T-helper 1 cell (primary cell): Measurements from ENCODE around the gene LRRTM4.

ENCODE experiments used
- DNase-seq, 5 donors: peaks; one replicate each; pipeline ENCODE4 v3.0.0-alpha.2; 2012 to 2020

LRRTM4 gene

DNA sequence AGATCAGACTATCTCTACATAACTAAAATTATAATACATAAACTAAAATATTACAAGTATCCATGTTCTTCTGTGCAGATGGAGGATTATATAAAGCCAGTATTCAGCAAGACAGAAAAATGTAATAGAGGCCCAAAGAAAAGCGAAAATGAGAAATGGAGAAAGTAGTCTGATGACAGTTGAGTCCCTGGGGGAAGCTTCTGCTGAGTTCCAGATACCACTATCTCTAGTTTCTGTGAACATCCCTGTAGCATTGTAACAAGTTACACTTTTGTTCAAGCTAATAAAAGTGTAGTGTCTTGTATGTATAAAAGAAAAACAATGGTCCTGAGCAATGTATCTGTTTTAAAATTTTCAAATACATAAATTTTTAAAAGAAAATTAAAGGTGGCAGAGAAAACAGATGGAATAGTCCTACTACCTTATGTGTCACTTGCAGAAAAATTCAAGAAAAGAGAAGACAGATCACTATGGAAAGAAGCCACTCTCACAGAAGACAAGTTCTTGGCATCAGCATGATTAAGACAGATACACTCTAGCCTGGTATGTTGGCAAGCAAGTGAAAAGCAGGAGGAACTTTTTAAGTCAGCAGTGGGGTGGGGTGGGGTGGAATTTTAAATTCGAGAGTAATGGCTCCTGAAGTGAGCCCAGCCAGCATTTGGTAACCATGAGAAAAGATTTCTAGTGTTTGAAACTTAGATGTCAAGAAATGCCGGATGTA, 541.9 kb downstream of the LRRTM4 start:
- DNase-seq = no peak

DNA sequence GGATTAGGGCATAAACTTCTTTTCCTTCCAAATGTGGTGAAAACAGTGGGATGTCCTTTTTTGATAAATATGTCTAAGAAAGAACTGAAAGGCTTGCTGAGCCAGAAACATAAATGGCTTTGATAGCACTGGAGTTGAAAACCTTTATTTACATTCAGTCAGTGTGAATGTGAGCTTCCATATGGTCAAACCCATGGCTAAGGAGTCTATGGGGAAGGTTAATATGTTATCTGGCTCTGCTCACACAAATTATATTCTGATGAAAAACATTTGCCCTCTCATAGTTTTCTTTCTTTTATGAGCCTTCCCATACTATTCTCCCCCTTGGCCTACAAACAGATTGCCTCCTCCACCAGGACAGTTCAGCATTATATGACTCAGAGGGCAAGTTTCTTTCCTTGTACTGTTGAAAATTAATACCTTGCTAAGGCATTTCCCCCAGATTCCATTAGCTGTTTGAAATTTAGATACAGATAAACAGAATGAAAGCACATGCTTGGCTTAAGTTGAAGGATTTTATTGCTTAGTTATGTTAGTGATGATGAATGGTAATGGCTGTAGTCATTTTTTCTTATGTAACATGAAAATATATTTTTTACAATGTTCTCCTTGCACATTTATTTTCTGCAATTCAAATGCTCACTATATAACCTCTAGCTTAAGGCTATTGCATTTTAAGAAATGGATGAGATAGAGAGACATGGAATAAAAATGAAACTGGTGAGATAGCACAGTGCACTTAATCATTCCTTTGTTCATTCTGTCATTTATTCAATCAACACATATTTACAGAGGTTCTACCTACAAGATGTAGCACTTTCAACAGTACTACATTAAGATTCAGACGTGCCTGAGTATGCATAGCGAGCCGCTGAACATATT, 544.1 kb downstream of the LRRTM4 start:
- DNase-seq = no peak

DNA sequence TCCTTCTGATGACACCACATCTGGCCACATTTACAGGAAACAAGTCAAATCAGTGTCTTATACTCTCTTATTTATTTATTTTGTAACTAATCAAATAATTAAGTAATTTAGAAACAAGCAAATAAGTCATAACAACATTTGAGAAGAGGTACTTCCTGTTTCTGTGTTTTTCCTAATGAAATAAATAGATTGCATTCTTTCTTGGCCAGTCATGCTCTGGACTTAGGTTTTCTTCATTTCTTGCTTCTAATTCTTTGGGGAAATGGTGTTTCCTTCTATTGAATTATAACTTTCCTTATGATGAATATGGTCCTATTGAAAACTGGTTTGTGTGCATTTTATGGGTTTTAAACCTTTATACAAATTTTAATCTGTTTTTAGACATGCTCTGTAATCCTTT, 546.4 kb downstream of the LRRTM4 start:
- no peak for DNase-seq

DNA sequence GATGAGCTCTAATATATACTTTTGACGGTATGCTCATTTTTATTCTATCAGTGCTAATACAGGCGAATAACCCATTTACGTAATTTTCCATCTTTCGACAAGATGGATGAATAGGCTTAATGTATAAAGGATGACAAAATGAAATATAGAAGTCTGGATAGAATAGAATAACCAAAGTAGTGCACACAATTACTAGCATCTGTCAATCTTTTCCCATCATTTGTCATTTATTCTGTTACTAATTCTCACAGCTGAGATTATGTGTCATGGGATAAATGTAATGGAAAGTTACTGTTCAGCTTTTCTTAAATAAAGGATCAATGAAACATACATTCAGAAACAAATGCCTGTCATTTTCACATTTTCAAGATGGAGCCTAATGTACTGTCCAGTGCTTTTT, 548.6 kb downstream of the LRRTM4 start:
- DNase-seq = no peak

DNA sequence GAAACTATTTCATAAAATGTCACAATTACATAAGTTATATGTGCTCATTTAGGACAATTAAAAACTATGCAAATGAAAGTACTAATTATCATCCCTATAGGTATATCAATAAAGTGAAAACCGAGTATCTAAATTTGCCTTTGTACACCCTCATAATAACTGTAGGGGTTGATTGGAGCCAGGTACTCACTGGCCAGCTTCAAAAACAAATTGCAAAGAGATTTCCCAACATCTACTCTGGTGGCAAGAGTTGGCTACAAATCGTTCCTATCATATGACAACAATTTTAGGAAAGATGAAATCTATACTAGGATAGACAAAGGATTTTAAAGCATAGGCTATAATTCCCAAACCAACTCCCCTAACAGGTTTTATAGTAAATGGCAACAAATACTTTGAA, 556.4 kb downstream of the LRRTM4 start:
- no peak for DNase-seq

DNA sequence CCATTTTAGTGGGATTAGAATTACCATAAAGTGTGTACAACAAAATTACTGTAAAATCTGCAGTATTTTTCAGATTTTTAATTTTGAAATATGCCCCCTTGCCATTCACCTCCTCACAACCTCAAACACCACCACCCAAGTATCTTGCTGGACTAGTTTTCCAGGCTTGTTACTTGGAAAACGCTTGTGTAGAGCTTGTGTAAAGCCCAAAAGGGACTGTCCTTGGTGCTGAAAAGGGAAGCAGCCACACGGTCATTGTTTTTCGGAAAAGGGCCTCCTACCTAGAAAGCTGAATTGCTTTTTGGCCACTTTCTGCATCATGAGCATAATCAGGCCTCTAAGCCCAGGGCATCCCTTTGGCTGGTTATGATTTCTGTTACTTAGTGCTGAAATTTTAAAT, 563.4 kb downstream of the LRRTM4 start:
- DNase-seq = no peak

DNA sequence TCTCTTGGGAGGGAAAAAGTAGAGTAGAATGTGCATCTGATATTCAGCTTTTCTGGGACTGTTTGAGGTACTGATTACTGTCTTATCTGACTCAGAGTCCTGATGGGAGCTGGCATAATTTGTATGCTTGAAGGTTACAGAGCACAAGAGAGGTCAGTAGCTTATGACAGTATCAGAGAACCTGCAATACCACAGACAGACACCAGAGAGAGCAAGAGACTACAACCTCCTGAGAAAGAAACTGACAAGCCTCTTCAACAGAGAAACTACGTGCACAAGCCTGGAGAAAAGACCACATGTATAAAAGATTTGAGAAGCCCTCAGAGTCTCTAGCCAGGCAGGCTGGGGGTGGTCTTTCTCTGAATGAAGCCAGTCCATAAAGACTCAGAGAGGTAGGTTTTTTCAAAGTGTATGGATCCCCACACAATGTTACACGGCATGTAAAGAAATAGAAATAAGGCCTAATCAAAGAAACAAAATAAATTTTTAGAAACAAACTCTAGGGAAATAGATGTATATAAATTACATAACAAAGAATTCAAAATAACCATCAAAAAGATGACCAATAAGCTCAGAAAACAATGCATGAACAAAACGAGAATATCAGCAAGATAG, 568.3 kb downstream of the LRRTM4 start:
- DNase-seq = no peak

DNA sequence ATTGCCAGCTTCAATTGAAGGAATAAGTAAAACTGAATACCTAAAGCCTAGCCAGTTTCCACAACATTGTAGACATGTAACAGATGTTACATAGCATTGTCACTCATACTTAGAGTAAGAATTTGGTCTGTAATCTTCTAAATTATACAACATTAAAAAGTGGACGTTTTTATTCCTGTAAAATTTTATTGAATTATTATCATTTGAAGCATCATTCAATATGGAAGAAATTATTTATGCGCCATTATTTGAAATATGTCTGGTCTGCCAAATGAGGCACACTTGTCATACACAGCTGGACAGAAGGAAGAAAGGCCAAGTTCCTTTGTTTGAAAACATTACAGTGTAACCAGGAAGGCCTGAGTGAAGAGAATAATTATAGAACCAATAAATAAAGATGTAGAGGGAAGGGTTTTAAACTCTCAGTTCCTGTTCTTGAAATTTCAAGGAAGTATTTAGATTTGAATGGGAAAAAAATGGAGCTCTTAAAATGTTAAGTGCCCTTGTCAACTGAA, 575.5 kb downstream of the LRRTM4 start:
- DNase-seq = no peak

DNA sequence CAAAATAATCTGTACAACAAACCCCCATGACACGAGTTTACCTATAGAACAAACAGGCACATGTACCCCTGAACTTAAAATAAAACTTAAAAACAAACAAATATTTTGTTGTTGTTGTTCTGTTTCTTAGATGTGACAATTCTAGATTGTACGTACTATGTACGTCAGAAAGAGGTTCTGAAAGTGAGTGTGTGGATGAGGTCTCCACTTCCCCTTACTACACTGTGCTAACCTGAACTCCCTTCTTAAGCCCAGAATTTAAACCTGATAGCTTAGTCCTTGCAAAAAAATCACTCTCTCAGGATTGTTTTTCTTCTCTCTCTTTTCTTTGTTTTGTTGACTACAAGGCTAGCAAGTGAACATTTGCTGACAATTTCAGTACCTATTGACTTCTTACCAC, 581.6 kb downstream of the LRRTM4 start:
- DNase-seq = no peak

DNA sequence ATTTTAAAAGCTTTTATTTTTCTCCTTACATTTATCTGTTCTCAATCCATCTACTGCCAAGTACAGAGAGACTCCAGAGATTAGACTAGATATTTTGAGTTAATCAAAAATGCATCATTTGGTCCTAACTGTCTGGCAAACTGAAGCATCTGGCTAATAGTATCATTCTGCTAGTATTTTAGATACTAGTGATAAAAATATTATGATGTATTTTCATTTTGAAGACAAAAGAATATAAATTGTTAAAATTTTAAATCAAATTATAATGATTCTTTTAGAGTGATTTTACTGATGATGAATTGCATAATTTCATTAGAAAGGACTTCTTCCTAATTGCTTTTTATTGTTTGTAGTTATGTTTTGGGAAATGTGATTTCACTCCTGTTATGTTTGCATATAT, 584.0 kb downstream of the LRRTM4 start:
- no peak for DNase-seq

DNA sequence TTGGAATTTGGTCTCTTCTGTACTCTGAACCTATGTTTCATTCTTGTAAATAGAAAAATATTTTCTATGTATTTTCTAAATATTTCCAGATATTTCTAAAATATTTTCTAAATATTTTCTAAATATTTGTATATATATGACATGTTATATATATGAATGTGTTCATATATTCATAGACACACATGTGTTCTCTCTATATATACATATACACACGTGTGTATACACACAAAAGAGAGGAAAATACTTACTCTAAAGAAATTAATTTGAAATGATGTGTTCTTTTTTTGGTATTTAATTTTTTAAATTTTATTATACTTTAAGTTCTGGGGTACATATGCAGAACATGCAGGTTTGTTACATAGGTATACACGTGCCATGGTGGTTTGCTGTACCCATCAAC, 589.6 kb downstream of the LRRTM4 start:
- DNase-seq = no peak

DNA sequence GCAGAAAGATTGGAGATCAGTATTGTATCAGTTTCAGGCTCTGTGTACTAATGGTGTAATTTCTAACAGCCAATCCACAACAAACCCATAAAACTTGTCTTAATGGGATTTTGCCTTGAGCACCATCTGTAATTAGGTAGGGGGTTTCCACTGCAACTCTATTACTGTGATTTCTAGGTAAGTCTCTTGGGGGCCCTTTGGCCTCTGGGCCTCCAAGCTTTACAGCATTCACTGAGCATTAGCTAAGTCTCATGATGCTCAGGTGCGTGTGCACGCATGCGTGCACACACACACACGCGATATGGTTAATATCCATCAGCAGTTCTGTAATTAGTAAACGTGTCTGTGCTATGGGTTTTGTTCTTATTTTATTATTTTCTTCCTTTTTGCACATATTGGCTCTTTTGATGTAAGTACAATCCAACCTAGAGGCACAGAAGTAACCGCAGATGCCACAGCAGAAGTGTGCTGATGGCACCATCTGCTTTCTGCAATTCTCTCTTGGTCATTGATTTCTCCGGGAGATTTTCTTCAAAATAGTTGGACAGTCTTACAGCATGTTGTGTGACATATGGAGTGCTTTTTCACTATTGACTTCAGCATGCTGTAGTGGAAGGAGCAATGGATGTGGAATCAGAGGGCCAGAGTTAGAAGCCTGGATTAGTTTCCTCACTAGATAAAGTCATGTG, 592.0 kb downstream of the LRRTM4 start:
- DNase-seq = no peak

DNA sequence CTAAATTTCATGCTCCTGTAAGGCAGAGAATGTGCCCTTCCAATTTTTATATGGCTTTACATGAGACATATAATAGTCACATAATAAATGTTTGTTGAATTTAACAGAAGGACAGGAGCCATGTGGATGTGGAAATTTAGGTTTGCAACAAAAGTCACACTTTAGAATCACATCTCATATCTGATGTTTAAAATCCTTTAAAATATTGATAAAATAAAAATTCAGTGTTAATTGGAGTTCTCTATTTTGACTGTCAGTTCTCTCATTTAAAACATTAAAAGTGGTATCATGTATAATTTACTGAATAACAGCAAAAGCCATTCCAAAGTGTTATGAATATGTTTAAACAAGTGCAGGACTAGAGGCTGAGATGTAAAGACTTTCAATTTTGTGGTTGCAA, 594.1 kb downstream of the LRRTM4 start:
- DNase-seq = no peak

DNA sequence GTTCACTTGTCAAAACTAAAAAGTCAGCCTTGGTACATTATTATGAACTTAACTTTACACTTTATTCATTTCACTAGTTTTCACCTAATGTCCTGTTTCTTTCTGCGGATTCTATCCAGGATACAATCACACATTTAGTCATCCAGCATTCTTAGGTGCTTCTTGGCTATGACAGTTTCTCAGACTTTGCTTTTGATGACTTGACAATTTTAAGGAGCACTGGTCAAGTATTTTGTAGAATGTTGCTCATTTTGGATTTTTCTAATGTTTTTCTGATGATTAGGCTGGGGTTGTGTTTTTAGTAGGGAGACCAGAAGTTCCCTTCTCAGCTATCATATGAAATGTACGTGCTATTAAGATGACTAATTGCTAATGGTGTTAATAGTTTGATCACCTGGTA, 601.2 kb downstream of the LRRTM4 start:
- DNase-seq = no peak

DNA sequence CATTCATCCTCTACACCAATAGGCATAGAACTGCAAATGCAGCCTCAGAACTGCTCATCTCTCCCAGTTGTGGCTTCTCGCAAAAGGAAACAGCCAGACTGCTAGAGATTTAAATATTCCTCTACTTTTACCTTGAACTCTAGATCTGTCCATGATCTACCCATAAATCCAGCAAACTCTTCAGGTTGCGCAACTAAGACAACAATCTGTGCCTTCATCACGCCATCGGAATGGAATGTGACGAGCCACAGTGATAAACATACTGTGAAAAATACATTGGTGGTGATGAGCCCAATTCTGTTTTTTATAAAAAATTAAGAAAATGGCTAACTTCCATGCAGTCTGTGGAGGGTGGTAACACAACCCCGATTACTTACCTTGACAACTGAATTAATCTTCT, 626.7 kb downstream of the LRRTM4 start:
- DNase-seq = no peak

DNA sequence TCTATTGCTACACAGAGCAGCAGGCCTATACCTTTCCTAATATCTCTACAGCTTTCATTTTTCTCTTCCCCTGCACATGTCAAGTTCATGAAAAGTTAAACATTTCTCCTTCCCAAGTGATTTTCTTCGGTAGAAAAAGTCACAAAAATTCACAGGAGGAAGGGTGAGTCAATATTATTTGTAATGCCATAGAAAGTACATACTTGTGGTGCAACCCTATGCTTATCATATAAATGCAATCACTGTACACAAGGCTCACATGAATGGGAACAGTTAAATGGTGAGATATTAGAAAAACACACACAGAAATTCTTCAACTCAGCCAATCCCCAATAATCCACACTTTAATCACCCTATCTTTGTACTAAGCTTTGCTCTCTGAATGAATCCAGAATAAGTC, 651.6 kb downstream of the LRRTM4 start:
- DNase-seq = no peak

DNA sequence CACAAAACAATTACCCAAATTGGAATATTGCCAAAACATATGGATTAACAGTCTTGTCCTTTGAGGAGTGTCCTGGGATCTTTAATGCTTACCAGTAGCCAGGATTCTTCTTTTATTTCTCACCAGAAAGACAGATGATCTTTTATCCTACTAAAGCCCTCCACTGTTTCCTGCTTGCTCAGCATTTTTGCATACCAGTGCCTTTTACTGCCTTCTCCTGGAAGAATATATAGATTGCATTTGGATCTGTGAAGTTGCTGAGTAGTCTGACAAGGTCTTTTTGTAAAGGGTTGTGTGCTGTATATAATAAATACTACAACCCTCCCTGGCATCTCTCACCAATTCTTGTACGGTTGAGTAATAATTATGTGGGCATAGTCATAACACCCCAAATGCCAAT, 652.2 kb downstream of the LRRTM4 start:
- no peak for DNase-seq

DNA sequence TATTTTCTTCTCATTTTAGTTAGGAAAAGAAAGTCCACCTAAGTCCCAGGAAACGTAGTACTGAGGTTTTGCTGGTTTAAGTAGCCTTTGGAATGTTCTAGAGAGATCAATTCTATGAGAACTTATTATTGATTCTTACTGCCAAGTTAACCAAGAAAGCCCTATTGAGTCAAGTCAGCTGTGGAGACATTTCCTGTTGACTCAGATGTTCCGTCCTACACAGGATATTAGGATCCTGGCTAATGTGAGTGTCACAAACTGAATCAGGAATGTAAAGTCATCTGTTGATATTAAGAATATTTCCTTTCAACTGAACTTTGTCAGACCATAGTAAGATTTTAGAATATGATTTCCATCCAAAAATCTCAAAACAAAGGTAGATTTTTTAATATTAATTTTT, 654.3 kb downstream of the LRRTM4 start:
- no peak for DNase-seq

DNA sequence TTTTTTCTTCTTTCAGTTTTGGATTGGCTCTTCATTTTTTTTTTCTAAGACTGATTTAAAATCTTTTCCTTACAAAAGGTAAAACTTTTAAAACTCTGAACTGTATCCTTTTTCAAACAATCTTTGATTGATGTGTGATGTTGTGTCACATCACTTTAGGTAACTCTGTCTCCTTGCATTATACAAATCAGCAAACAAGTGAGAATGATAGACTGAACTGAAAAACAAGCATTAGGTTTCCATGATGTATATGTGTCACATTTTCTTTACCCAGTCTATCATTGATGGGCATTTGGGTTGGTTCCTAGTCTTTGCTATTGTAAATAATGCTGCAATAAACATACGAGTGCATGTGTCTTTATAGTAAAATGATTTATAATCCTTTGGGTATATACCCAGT, 655.7 kb downstream of the LRRTM4 start:
- DNase-seq = no peak

DNA sequence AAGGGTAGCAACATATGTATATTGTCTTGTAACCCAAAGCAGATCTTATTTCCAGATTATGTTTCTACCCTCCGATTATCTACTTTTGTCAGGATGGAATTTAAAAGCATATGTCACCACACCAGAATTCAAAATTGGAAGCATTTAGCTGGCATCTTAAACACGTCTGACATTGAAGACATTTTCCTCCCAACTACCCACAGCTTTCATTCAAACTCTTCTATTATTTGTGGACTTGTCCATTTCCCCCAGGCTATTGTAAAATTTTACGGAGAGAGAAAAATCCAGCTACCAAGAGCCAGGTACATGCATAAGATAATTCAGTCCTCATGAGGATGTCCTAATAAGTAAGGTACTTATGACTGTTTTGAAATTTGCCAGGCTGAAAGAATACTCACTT, 659.3 kb downstream of the LRRTM4 start:
- DNase-seq = no peak

DNA sequence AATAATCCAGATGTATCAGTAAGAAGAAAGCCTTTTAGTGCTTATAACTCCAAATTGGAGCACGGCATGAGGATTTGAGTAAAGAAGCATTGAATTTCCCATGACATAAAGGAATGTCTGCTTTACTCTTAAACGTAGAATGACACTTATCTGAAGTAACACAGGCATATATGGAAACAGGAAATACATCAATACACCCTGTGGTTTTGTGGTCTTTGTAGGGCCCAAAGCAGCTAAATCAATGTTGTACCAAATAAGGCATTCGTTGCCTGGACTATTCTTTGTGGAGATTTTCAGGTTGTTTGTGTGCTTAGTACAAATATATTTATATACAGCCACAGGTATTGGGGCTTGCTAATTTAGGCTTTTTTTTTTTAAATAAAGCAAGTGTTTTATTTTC, 660.5 kb downstream of the LRRTM4 start:
- DNase-seq = no peak

DNA sequence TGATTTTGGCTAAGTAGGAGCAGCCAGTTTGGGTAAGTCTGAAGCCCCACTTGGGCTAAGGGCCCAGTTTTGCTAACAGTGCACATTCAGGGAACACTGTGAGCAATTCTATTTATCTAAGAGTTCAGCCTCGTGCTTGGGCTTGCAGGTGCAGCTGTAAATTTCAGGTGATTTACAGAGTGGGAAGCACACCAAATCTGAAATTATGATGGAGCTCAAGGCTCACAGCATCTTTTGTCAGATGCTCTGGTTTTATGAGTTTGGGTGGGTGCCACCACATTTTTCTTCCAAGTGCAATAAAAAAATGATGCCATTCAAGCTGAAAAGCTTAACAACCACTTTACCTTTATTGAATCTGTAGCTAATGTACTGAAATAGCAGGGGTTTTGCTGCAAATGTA, 671.2 kb downstream of the LRRTM4 start:
- DNase-seq = no peak

DNA sequence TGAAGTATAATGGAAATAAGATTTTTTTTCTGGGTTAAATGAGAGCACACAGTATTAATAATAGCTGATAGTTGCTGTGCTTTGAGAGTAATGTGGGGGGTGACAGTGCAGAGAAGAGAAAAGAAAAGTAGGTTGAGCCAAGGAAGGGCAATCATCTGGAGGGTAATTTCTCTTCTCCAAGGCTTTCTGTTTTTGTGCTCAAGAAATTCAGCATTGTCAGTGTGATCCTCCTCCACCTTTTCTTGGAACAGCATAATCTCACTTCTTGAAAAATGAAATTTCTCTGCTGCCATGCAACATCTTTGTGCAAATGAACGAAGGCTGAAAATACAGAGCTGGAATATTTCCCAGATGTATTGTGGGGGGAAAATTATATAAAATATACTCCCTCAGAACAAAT, 673.1 kb downstream of the LRRTM4 start:
- DNase-seq = no peak
